Kasumi-1 (cell line): ENCODE data around the gene TCF7L1.

Experiments
- DNase-seq, 2 experiments: peaks; one replicate each; lab custom pipeline; 2025; lab: John Stamatoyannopoulos, UW

Gene TCF7L1

GRCh38 chr2:85164145-85164569 is 31.0 kb downstream of the TCF7L1 start:
- no peak for DNase-seq

- no peak for DNase-seq
These were observed 32.0 kb downstream of the TCF7L1 start for GRCh38 chr2:85165088-85165690.

- DNase-seq = no peak
These were observed 32.8 kb downstream of the TCF7L1 start for GRCh38 chr2:85166021-85166420.

- no peak for DNase-seq
These were observed 34.3 kb downstream of the TCF7L1 start for GRCh38 chr2:85167479-85167878.

- no peak for DNase-seq
These were observed 35.8 kb downstream of the TCF7L1 start for GRCh38 chr2:85168942-85169341.

- no peak for DNase-seq
These were observed 36.4 kb downstream of the TCF7L1 start for GRCh38 chr2:85169581-85169980.

GRCh38 chr2:85170938-85171475 is 37.8 kb downstream of the TCF7L1 start:
- DNase-seq = no peak

- no peak for DNase-seq
These were observed 38.7 kb downstream of the TCF7L1 start for GRCh38 chr2:85171916-85172315.

GRCh38 chr2:85173909-85174308 is 40.7 kb downstream of the TCF7L1 start:
- no peak for DNase-seq

GRCh38 chr2:85174943-85175342 is 41.8 kb downstream of the TCF7L1 start:
- DNase-seq = no peak

GRCh38 chr2:85175369-85176299 is 42.4 kb downstream of the TCF7L1 start:
- DNase-seq = no peak

- no peak for DNase-seq
These were observed 44.0 kb downstream of the TCF7L1 start for GRCh38 chr2:85177031-85177824.

- no peak for DNase-seq
These were observed 45.0 kb downstream of the TCF7L1 start for GRCh38 chr2:85178154-85178553.

GRCh38 chr2:85178980-85179411 is 45.8 kb downstream of the TCF7L1 start:
- no peak for DNase-seq

- DNase-seq = no peak
These were observed 46.3 kb downstream of the TCF7L1 start for GRCh38 chr2:85179541-85179940.

- DNase-seq = no peak
These were observed 47.3 kb downstream of the TCF7L1 start for GRCh38 chr2:85180322-85181133.

GRCh38 chr2:85181134-85181631 is 48.0 kb downstream of the TCF7L1 start:
- DNase-seq = no peak

GRCh38 chr2:85181844-85182456 is 48.8 kb downstream of the TCF7L1 start:
- DNase-seq = no peak

GRCh38 chr2:85183076-85183475 is 49.9 kb downstream of the TCF7L1 start:
- no peak for DNase-seq

- no peak for DNase-seq
These were observed 50.3 kb downstream of the TCF7L1 start for GRCh38 chr2:85183479-85183878.

GRCh38 chr2:85184231-85184630 is 51.0 kb downstream of the TCF7L1 start:
- no peak for DNase-seq
